SKM-1 treated with dmso at 0.1 percent for 144 hours (cell line): Measurements from ENCODE around the gene KRT35.
"Not testable (repeated sequence)": the region's sequence is repeated elsewhere in the genome, so short reads cannot be mapped to it uniquely, and the experiment has no call there.

Source experiments
- DNase-seq: peaks from one replicate; lab custom pipeline; 2025; ENCODE audit not compliant: unreplicated experiment; lab: John Stamatoyannopoulos, UW

The KRT35 gene

GRCh38 chr17:41462705-41463104 is 18.2 kb downstream of the KRT35 start:
- DNase-seq: no peak

GRCh38 chr17:41457676-41458075 is 23.3 kb downstream of the KRT35 start:
- DNase-seq: no peak

- DNase-seq: no peak
These were observed 24.7 kb downstream of the KRT35 start for GRCh38 chr17:41456204-41456603.

DNA sequence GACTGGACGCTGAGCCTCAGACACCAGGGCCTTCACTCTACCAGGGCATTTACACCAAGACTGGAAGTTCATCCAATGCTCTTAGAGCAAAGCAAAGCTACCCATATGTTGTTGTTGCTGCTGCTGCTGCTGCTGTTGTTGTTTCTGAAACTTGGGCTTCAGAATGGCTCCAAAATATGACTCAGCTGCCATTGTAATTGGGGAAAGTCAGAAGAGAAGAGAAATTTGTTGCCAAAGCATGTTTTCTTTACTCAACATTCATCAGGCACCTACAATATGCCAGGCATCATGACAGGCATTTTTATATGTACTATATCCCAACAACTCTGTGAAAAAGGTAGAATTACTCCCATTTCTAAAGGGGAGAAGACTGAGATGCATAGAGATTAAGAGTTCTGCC is 25.7 kb downstream of the KRT35 start:
- no peak for DNase-seq

DNA sequence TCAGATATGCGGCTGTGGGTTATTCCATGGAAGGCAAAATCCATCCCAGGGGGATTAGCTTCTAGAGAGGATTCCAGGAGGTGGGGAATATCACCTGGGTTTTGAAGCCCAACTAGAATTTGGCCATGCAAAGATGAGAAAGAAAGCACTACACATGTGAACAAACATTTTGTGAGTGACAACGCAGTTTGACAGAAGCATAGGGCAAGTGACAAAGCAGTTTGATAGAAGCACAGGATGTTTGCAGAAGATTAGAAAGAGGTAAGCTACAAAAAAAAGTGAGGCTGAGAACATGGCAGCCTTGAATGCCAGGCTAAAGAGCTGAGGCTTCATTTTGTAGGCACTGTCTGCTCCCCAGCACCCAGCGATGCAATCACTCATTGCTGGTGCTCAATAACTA is 27.9 kb downstream of the KRT35 start:
- DNase-seq: no peak

DNA sequence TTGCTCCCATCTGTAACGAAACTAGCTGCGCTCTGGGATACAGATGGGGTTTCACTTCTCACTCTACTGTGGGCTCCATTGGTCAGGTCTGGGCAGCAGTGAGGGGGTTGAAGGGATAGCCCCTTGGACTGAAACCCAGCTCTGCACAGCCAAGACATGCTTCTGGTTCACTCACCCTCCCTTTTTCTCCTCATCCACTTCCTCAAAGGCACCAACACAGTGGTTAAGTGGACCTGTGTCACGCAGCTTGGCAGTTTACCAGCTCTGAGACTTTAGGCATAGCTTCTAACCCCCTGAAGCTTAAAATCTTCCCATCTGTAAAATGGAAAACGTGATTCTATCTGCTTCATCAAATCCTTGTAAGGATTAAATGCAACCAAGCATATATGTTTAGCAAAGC is 28.7 kb downstream of the KRT35 start:
- no peak for DNase-seq

- DNase-seq: no peak
These were observed 29.7 kb downstream of the KRT35 start for GRCh38 chr17:41451154-41451728.

GRCh38 chr17:41449008-41449407 is 31.9 kb downstream of the KRT35 start:
- DNase-seq: no peak

DNA sequence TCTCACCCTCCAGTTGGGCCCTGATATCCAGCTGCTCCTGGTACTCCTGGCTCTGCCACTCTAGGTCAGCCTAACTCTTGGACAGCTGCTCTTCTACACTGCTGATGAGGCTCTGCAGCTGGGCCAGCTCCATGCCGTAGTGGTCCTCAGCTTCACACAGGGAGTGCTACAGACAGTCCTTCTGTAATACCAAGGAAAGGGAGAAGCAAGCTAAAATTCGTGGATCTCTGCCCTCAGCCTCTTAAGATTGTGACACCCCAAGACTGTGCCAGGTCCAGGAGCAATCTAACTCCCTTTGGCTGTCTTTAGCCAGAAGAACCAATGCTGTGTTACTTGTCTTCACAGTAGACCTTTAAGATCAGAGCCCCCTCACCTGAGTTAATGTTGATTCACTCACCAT is 32.4 kb downstream of the KRT35 start:
- no peak for DNase-seq

DNA sequence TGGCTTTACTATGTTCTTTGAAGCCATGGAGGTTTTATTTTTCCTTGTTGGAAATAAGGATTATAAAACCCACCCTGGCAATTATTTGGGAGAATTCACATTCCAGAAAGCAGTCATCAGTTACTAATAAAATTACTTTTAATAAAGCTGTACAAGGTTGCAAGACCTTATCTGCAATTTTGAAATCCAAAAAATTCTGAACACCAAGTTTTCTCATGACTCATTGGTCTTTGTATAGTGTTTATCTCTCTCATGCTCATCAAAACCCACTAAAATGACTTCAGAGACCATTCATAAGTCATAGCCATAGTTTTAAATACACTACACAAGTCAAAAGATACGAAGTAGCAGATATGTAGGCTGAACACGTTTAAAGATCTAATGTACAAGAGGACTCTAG is 34.1 kb downstream of the KRT35 start:
- no peak for DNase-seq

DNA sequence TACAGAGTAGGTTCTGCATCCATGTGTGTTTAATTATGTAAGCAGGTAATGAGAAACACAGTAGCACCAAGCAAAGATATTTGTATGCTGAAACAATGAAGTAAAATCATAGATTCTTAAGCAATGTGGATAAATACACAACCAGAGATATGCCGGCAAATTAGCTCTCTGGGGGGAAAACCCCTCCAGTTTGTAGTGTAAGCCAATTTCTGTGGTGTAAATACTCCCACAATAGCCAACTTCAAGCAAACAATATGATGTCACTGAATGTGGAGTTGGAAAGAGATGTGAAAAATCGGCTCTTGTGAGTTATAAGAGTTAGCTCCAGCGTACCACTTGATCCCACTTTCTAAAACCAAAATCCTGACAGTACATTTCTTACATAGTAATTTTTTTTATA is 36.3 kb downstream of the KRT35 start:
- no peak for DNase-seq

GRCh38 chr17:41444186-41444585 is 36.8 kb downstream of the KRT35 start:
- DNase-seq: no peak

- DNase-seq: no peak
These were observed 38.2 kb downstream of the KRT35 start for GRCh38 chr17:41442739-41443138.

DNA sequence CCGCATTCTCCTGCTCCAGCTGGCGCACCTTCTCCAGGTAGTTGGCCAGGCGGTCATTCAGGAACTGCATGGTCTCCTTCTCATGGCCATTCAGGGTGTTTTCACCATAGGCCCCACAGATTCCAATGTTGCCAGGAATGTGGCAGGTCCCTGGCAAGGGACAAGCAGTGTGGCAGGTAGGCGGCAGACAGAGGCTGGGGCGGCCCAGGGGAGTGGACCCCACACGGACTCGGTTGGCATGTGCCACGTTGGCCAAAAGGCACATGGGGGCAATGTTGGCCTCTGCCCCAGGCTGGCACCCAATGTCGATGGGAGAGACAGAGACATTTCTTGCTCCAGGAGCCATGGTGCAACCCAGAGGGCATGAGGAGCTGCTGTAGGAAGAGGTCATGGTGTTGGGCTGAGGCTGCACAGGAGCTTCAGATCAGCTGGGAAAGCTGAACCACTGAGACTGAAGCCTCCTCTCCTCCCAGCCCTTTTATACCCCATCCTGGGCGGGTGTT is 40.4 kb downstream of the KRT35 start, which contains the start of gene KRT38:
TSS of gene KRT38 (minus strand) at position 453 of the 503 bp plus-strand sequence. CDS start at position 391, 62 bp downstream.
- DNase-seq: no peak

GRCh38 chr17:41439375-41439774 is 41.6 kb downstream of the KRT35 start:
- DNase-seq: no peak

GRCh38 chr17:41437769-41438168 is 43.2 kb downstream of the KRT35 start:
- DNase-seq: no peak

DNA sequence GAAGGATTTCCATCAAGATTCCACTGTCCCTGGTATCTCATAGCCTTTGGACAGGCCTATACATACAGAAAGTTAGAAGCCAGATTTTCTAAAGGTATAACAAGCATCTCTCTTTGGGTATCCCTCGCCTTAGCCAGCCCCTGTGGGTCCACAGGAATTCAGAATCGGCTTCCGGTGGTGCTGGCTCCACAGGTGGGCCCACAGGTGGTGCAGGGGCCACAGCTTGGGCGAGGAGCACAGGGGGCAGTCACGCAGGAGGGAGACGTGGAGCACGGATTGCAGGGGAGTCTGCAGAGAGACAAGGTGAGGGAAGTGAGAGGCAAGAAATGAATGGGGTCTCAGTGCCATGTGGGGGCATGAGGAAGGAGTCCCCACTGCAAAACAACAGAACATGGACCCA is 43.7 kb downstream of the KRT35 start:
- no peak for DNase-seq

DNA sequence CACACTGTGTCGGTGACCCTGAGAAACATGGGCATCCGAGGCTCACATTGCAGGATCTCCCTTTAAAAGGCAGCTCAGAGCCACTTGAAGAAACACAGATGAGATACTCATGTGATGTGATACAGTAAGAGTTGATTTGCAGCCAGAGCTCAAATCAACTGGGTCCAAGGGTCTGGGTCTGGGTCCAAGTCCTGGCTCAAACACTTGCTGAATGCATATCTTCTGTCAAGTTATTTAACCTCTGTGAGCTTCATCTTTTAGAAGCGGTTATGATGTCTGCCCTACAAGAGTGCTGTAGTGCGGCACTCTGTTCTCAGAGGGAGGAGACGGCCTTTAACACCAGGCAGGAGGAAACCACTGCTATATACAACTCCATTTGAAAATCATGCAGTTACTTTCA is 46.5 kb downstream of the KRT35 start:
- DNase-seq: no peak

DNA sequence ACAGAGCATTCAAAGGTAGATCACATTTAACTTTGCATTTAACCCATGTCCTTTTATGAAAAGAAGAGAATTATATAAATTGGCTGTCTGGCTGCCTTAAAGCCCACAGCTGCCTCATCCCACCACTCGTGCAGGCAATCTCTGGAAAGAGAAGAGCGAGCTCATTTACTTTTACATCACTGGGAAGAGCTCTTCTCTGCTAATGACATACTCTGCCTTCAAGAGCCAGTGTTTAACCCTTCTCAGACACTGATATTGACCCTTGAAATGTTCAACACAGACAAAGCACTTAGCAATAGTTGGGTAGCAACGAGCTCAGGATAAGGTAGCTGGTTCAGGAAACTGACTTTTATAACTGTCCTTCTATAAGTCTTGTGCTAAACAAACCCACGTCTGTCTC is 46.9 kb downstream of the KRT35 start:
- DNase-seq: no peak

DNA sequence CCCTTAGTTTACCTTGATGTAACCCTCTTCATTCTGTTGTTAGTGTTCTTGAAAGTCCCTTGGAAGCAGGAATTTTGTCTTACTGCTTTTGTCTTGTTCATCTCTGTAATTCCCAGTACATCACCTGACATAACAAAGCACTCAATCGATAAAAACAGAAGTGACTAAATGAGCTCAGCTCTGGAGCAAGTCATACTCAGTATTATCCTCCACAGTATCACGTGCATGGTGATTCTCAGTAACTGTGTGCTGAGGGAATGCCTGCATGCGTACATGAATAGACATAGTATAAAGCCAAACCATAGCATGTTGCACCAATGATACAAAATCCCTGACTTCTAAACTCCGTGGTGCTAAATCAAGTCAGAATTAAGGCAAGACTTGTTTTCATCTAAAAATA is 47.4 kb downstream of the KRT35 start:
- no peak for DNase-seq

DNA sequence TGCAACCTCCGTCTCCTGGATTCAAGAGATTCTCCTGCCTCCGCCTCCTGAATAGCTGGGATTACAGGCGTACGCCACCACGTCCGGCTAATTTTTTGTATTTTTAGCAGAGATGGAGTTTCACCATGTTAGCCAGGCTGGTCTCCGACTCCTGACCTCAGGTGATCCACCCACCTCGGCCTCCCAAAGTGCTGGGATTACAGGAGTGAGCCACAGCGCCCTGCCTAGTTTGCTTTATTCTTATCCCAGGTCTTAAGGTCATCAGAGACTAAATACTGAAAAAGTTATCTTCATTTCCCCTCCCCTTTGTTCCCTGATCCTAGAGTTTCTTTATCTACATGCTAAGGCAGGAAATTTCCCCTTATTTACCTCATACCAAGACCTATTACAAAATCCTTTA is 50.6 kb downstream of the KRT35 start:
- not testable (repeated sequence) for DNase-seq

GRCh38 chr17:41429667-41430066 is 51.3 kb downstream of the KRT35 start:
- no peak for DNase-seq

GRCh38 chr17:41428591-41429291 is 52.2 kb downstream of the KRT35 start:
- DNase-seq: no peak
